Measurements from ENCODE around the gene ABITRAM. TPM values are rescaled to one million over a fixed set of nuclear protein-coding genes. Genes with fewer than 3 reads are reported as not detected.
"Not testable (repeated sequence)": the region's sequence is repeated elsewhere in the genome, so short reads cannot be mapped to it uniquely, and the experiment has no call there.

ABITRAM gene
- 7.6 and 11.1 TPM in 2 replicates for total RNA-seq (2012; rRNA removed)

GRCh38 chr9:108934323-108934893 is at the start of gene ABITRAM:
Gene ABITRAM (plus strand): TSS chr9:108934400. CDS start chr9:108934487, 87 bp downstream.
- Histone ChIP-seq H3K4me3 (ENCODE audit: low read length) (peak within 1 kb of the TSS; percentile 88), H3K4me1 (ENCODE audit: control insufficient read depth, insufficient read depth, low read length) (peaks cover 13% of the 10 kb centered on the region), H3K9ac (ENCODE audit: low read depth, low read length) (peak within 1 kb of the TSS; percentile 89), H3K4me2 (ENCODE audit: low read length) (peak within 1 kb of the TSS; percentile 92), H3K27me3 (ENCODE audit: control insufficient read depth, insufficient read depth, low read length) (no peaks in the 10 kb centered on the region), H3K9me3 (replicated peaks; ENCODE audit: low read length) (no peaks in the 10 kb centered on the region), H3K36me3 (ENCODE audit: insufficient read depth, low read length) (peaks cover 15% of the 10 kb centered on the region)

GRCh38 chr9:108884701-108885100 is 49.5 kb upstream of the ABITRAM start:
- no peak overlapping the region for H3K4me2 ChIP-seq (ENCODE audit: low read length)
- H3K4me1 ChIP-seq (ENCODE audit: control insufficient read depth, insufficient read depth, low read length): peaks cover 8% of the 10 kb centered on the region
- peaks cover 31% of the 10 kb centered on the region for H3K36me3 ChIP-seq (ENCODE audit: insufficient read depth, low read length)
- H3K27me3 ChIP-seq (ENCODE audit: control insufficient read depth, insufficient read depth, low read length): no peaks in the 10 kb centered on the region
- no peaks in the 10 kb centered on the region for H3K9me3 ChIP-seq (replicated peaks; ENCODE audit: low read length)
- no peak overlapping the region for H3K9ac ChIP-seq (ENCODE audit: low read depth, low read length)
- no peak overlapping the region for H3K4me3 ChIP-seq (ENCODE audit: low read length)

GRCh38 chr9:108885643-108886348 is 48.4 kb upstream of the ABITRAM start:
- Histone ChIP-seq H3K9ac (ENCODE audit: low read depth, low read length) (no peak overlapping the region), H3K9me3 (replicated peaks; ENCODE audit: low read length) (no peaks in the 10 kb centered on the region), H3K27me3 (ENCODE audit: control insufficient read depth, insufficient read depth, low read length) (no peaks in the 10 kb centered on the region), H3K4me3 (ENCODE audit: low read length) (no peak overlapping the region), H3K4me2 (ENCODE audit: low read length) (no peak overlapping the region), H3K4me1 (ENCODE audit: control insufficient read depth, insufficient read depth, low read length) (peaks cover 8% of the 10 kb centered on the region), H3K36me3 (ENCODE audit: insufficient read depth, low read length) (peaks cover 35% of the 10 kb centered on the region)

GRCh38 chr9:108886594-108887271 is 47.5 kb upstream of the ABITRAM start:
- not testable (repeated sequence) for H3K4me2 ChIP-seq (ENCODE audit: low read length); H3K9ac ChIP-seq (ENCODE audit: low read depth, low read length); H3K4me3 ChIP-seq (ENCODE audit: low read length); H3K4me1 ChIP-seq (ENCODE audit: control insufficient read depth, insufficient read depth, low read length); H3K27me3 ChIP-seq (ENCODE audit: control insufficient read depth, insufficient read depth, low read length); H3K9me3 ChIP-seq (replicated peaks; ENCODE audit: low read length)
- H3K36me3 ChIP-seq (ENCODE audit: insufficient read depth, low read length): peaks cover 37% of the 10 kb centered on the region

GRCh38 chr9:108889649-108890067 is 44.5 kb upstream of the ABITRAM start:
- H3K9ac ChIP-seq (ENCODE audit: low read depth, low read length): no peak overlapping the region
- no peaks in the 10 kb centered on the region for H3K9me3 ChIP-seq (replicated peaks; ENCODE audit: low read length)
- peaks cover 8% of the 10 kb centered on the region for H3K4me1 ChIP-seq (ENCODE audit: control insufficient read depth, insufficient read depth, low read length)
- H3K4me2 ChIP-seq (ENCODE audit: low read length): no peak overlapping the region
- peaks cover 53% of the 10 kb centered on the region for H3K36me3 ChIP-seq (ENCODE audit: insufficient read depth, low read length)
- no peak overlapping the region for H3K4me3 ChIP-seq (ENCODE audit: low read length)
- H3K27me3 ChIP-seq (ENCODE audit: control insufficient read depth, insufficient read depth, low read length): no peaks in the 10 kb centered on the region

GRCh38 chr9:108894225-108894997 is 39.8 kb upstream of the ABITRAM start:
- Histone ChIP-seq H3K4me2 (ENCODE audit: low read length) (no peak overlapping the region), H3K27me3 (ENCODE audit: control insufficient read depth, insufficient read depth, low read length) (no peaks in the 10 kb centered on the region), H3K4me3 (ENCODE audit: low read length) (no peak overlapping the region), H3K9me3 (replicated peaks; ENCODE audit: low read length) (no peaks in the 10 kb centered on the region), H3K4me1 (ENCODE audit: control insufficient read depth, insufficient read depth, low read length) (no peaks in the 10 kb centered on the region), H3K36me3 (ENCODE audit: insufficient read depth, low read length) (peaks cover 85% of the 10 kb centered on the region), H3K9ac (ENCODE audit: low read depth, low read length) (no peak overlapping the region)

- Histone ChIP-seq H3K4me2 (ENCODE audit: low read length) (no peak overlapping the region), H3K4me1 (ENCODE audit: control insufficient read depth, insufficient read depth, low read length) (no peaks in the 10 kb centered on the region), H3K4me3 (ENCODE audit: low read length) (no peak overlapping the region), H3K9ac (ENCODE audit: low read depth, low read length) (no peak overlapping the region), H3K36me3 (ENCODE audit: insufficient read depth, low read length) (peaks cover 75% of the 10 kb centered on the region), H3K27me3 (ENCODE audit: control insufficient read depth, insufficient read depth, low read length) (no peaks in the 10 kb centered on the region), H3K9me3 (replicated peaks; ENCODE audit: low read length) (no peaks in the 10 kb centered on the region)
Observed at GRCh38 chr9:108897324-108898096, 36.7 kb upstream of the ABITRAM start.

GRCh38 chr9:108899023-108899695 is 35.0 kb upstream of the ABITRAM start:
- H3K36me3 ChIP-seq (ENCODE audit: insufficient read depth, low read length): peaks cover 69% of the 10 kb centered on the region
- not testable (repeated sequence) for H3K27me3 ChIP-seq (ENCODE audit: control insufficient read depth, insufficient read depth, low read length); H3K4me1 ChIP-seq (ENCODE audit: control insufficient read depth, insufficient read depth, low read length); H3K9ac ChIP-seq (ENCODE audit: low read depth, low read length); H3K4me2 ChIP-seq (ENCODE audit: low read length); H3K4me3 ChIP-seq (ENCODE audit: low read length); H3K9me3 ChIP-seq (replicated peaks; ENCODE audit: low read length)

GRCh38 chr9:108900176-108900575 is 34.0 kb upstream of the ABITRAM start:
- Histone ChIP-seq H3K36me3 (ENCODE audit: insufficient read depth, low read length) (peaks cover 65% of the 10 kb centered on the region), H3K4me1 (ENCODE audit: control insufficient read depth, insufficient read depth, low read length) (no peaks in the 10 kb centered on the region), H3K4me2 (ENCODE audit: low read length) (no peak overlapping the region), H3K9me3 (replicated peaks; ENCODE audit: low read length) (no peaks in the 10 kb centered on the region), H3K27me3 (ENCODE audit: control insufficient read depth, insufficient read depth, low read length) (no peaks in the 10 kb centered on the region), H3K4me3 (ENCODE audit: low read length) (no peak overlapping the region), H3K9ac (ENCODE audit: low read depth, low read length) (no peak overlapping the region)

GRCh38 chr9:108903420-108904103 is 30.6 kb upstream of the ABITRAM start:
- Histone ChIP-seq H3K36me3 (ENCODE audit: insufficient read depth, low read length) (peaks cover 65% of the 10 kb centered on the region), H3K4me2 (ENCODE audit: low read length) (no peak overlapping the region), H3K9ac (ENCODE audit: low read depth, low read length) (no peak overlapping the region), H3K4me1 (ENCODE audit: control insufficient read depth, insufficient read depth, low read length) (no peaks in the 10 kb centered on the region), H3K9me3 (replicated peaks; ENCODE audit: low read length) (no peaks in the 10 kb centered on the region), H3K27me3 (ENCODE audit: control insufficient read depth, insufficient read depth, low read length) (no peaks in the 10 kb centered on the region), H3K4me3 (ENCODE audit: low read length) (no peak overlapping the region)
